Mesothelial cell of epicardium (in vitro differentiated cells): Measurements from ENCODE around the gene PCCA. TPM values are rescaled to one million over a fixed set of nuclear protein-coding genes. Genes with fewer than 3 reads are reported as not detected.
"Not testable (repeated sequence)": the region's sequence is repeated elsewhere in the genome, so short reads cannot be mapped to it uniquely, and the experiment has no call there.

Experiments
- DNase-seq, 2 experiments: peaks; one replicate each; pipeline ENCODE4 v3.0.0; 2021; ENCODE audit warnings: low spot score in 2 of 2; ENCODE audit not compliant: unreplicated experiment in 2 of 2
- H3K27ac Mint-ChIP-seq: 2 replicates; pipeline ENCODE4 v1.8.0; 2021; ENCODE audit warnings: mixed read lengths
- H3K27me3 Mint-ChIP-seq: 2 replicates; pipeline ENCODE4 v1.8.0; 2021; ENCODE audit warnings: low read depth, mixed read lengths
- H3K36me3 Mint-ChIP-seq: 2 replicates; pipeline ENCODE4 v1.8.0; 2021; ENCODE audit warnings: mixed read lengths
- H3K4me1 Mint-ChIP-seq: 2 replicates; pipeline ENCODE4 v1.8.0; 2021; ENCODE audit warnings: mixed read lengths
- H3K4me3 Mint-ChIP-seq: 2 replicates; pipeline ENCODE4 v1.8.0; 2021; ENCODE audit warnings: mild to moderate bottlenecking, moderate library complexity, mixed read lengths
- H3K9me3 Mint-ChIP-seq: 2 replicates; pipeline ENCODE4 v1.8.0; 2021; ENCODE audit warnings: mixed read lengths
- total RNA-seq: library from RNA; stranded (reverse); gene quantifications from 3 replicates; pipeline ENCODE4 v1.2.1, GENCODE V29; 2021
- TF ChIP-seq, protein P1 (sequence below): fragments of 200-600 bp; sonication (generic); IDR thresholded peaks from one replicate; pipeline ENCODE4 v1.5.0; 2021; ENCODE audit warnings: antibody characterized with exemption; ENCODE audit not compliant: unreplicated experiment

The PCCA gene
- total RNA-seq, 1 donor from 2014 or later, result 41.6 TPM

DNA sequence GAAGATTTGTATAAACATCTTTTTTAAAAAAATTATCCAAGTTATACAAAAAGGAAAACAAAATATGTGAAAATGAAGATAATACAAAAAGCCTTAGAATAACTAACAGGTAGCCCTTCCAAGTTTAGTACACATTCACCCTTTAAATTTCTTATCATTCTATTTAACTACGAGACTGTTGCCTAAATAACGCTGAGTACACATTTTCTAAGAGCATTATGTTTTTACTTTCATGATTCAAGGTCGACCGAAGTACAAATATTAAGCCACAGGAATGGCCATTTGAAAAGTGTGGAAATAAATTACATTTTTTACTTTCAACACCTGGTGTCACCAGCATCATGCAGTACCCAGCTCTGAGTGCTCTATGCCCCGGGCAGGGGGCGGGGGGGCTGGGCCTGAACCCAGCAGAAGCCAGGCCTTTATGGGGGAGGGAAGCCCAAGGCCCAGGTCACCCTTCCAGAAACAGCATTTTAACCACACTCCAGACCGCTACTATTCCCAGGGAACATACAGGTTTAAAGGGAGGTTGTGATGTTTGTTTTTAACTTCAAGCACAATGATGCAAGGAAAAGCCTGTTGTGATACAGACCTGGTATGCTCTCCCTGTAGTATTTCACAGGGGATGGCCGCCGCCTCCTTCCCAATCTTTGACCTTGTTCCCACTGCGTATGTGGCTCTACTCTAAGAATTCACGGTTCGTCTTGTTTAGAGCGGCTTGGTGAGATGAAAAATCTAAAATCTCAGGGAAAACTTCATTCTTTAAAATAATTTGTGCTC lies 475.7 kb downstream of the PCCA start:
- Mint-ChIP-seq H3K9me3 (peaks cover 20% of the 10 kb centered on the region), H3K27ac (no peak overlapping the region), H3K36me3 (peaks cover 9% of the 10 kb centered on the region), H3K4me3 (no peak overlapping the region), H3K4me1 (no peaks in the 10 kb centered on the region), H3K27me3 (no peaks in the 10 kb centered on the region)
- TF ChIP-seq, protein P1, sequence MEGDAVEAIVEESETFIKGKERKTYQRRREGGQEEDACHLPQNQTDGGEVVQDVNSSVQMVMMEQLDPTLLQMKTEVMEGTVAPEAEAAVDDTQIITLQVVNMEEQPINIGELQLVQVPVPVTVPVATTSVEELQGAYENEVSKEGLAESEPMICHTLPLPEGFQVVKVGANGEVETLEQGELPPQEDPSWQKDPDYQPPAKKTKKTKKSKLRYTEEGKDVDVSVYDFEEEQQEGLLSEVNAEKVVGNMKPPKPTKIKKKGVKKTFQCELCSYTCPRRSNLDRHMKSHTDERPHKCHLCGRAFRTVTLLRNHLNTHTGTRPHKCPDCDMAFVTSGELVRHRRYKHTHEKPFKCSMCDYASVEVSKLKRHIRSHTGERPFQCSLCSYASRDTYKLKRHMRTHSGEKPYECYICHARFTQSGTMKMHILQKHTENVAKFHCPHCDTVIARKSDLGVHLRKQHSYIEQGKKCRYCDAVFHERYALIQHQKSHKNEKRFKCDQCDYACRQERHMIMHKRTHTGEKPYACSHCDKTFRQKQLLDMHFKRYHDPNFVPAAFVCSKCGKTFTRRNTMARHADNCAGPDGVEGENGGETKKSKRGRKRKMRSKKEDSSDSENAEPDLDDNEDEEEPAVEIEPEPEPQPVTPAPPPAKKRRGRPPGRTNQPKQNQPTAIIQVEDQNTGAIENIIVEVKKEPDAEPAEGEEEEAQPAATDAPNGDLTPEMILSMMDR, result no peak
- DNase-seq, result no peak

DNA sequence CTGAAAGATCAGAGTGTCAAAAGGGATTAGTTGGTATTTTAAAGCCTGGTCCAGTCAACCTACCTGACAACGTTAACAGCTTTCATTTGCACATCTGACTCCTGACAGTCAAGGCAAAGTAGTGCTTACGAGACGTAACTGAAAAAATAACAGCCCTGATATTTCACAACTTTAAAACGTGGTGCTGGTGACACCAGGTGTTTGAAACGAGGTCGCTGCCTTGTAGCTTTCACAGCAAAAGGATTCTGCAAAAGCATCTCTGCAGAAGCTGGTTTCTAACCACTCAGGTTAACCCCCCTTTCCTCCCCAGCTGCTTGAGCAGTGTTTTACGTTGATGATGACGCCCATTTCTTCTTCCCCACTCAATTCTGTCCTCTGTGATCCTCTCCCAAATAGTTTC lies 476.4 kb downstream of the PCCA start:
- Mint-ChIP-seq H3K27ac (no peak overlapping the region), H3K4me1 (no peaks in the 10 kb centered on the region), H3K4me3 (no peak overlapping the region), H3K36me3 (peaks cover 9% of the 10 kb centered on the region), H3K9me3 (peaks cover 25% of the 10 kb centered on the region), H3K27me3 (no peaks in the 10 kb centered on the region)
- TF ChIP-seq, protein P1, result no peak
- no peak for DNase-seq

DNA sequence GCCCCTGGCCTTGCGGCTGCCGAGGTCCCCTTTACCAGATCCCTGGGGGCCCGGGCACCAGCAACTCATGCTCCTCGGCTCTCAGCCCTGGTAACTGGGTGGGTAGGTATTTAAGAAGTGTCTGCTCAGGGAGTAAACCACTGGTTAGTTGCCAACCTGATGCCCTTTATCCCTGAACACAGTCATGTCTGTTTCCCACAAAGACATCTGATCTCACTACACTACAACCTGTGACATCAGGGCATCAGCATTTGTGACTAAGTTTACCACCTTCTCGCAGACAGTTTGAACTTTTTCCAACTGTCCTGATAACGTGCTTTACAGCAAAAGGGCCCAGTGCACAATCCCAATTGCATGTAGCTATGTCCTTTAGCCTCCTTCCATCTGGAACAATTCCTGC lies 477.6 kb downstream of the PCCA start:
- Mint-ChIP-seq H3K4me1 (no peaks in the 10 kb centered on the region), H3K36me3 (peaks cover 9% of the 10 kb centered on the region), H3K27me3 (no peaks in the 10 kb centered on the region), H3K27ac (no peak overlapping the region), H3K4me3 (no peak overlapping the region), H3K9me3 (peaks cover 25% of the 10 kb centered on the region)
- no peak for DNase-seq
- TF ChIP-seq, protein P1, result no peak

DNA sequence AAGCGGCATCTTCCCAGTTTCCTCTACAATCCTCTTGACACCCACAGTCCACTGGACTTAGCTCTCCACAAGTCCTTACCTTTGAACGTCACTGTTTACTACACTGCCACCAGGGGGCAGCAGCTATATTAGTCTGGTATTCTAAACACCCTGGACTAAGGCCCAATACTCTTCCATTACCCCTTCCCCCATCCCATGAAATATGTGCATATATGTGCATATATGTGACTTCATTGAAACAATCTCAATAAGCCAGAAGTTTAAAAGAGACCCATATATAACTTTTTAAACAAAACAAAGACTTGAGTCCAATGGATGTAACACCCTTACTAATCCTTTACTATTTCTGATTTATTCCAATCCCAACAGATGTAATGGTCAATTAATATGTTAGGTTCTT lies 484.2 kb downstream of the PCCA start:
- Mint-ChIP-seq H3K4me3 (no peak overlapping the region), H3K4me1 (no peaks in the 10 kb centered on the region), H3K9me3 (peaks cover 11% of the 10 kb centered on the region), H3K36me3 (no peaks in the 10 kb centered on the region), H3K27ac (no peak overlapping the region), H3K27me3 (no peaks in the 10 kb centered on the region)
- TF ChIP-seq, protein P1, result peak; percentile 66
- DNase-seq, result peak in 1 of 2 experiments; percentile 55

DNA sequence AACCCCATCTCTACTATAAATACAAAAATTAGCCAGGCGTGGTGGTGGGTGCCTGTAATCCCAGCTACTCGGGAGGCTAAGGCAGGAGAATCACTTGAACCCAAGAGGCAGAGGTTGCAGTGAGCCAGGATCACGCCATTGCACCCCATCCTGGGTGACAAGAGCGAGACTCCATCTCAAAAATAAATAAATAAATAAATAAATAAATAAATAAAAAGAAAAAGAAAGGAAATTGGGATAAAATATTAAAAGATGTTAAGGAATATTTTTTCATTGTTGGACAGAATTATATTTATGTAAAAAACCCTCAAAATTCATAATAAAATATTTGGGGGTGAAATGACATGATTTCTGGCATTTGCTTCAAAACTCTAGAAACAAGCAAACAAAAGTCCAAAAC lies 488.3 kb downstream of the PCCA start:
- Mint-ChIP-seq H3K36me3 (peaks cover 21% of the 10 kb centered on the region), H3K9me3 (peaks cover 16% of the 10 kb centered on the region)
- H3K4me1 Mint-ChIP-seq, DNase-seq, H3K27ac Mint-ChIP-seq, H3K4me3 Mint-ChIP-seq, H3K27me3 Mint-ChIP-seq: not testable (repeated sequence)

Other genes starting within 250 kb of the PCCA start
- not detected in 3 replicates for gene ZIC5, start 117.3 kb upstream of the PCCA start, total RNA-seq
- 0.47 TPM in 1 of 3 replicates, not detected in the others for gene ZIC2, start 107.3 kb upstream of the PCCA start, total RNA-seq